Kidney epithelial cell (primary cell): ENCODE results near the gene ARHGAP4. TPM values are rescaled to one million over a fixed set of nuclear protein-coding genes. Genes with fewer than 3 reads are reported as not detected.

ENCODE experiments used
- DNase-seq: peaks from one replicate; pipeline ENCODE4 v3.0.0-alpha.2; 2010; ENCODE audit warnings: low read depth
- H3K27me3 ChIP-seq: 2 replicates; pipeline ENCODE4 v1.6.0; 2011; ENCODE audit warnings: low read length; ENCODE audit not compliant: control insufficient read depth, insufficient read depth
- H3K36me3 ChIP-seq: 2 replicates; pipeline ENCODE4 v1.5.1; 2011; ENCODE audit warnings: low read length; ENCODE audit not compliant: control insufficient read depth, insufficient read depth
- H3K4me3 ChIP-seq: 2 replicates; pipeline ENCODE4 v1.5.1; 2011; ENCODE audit warnings: low read depth, mild to moderate bottlenecking, control low read depth, low read length
- total RNA-seq: library from RNA; depleted of rRNA; stranded (reverse); fragments of >200 nt; gene quantifications from 2 replicates; pipeline ENCODE4 v1.2.3, GENCODE V29; 2015
- TF ChIP-seq, protein P1 (sequence below): IDR thresholded peaks from 2 replicates; pipeline ENCODE4 v1.5.1; 2011; ENCODE audit warnings: mild to moderate bottlenecking, moderate library complexity, low read length, control low read depth, inconsistent platforms; ENCODE audit not compliant: insufficient read depth, poor library complexity, severe bottlenecking

Gene ARHGAP4
- total RNA-seq, 1 donor from 2014 or later: 12.7 TPM

DNA sequence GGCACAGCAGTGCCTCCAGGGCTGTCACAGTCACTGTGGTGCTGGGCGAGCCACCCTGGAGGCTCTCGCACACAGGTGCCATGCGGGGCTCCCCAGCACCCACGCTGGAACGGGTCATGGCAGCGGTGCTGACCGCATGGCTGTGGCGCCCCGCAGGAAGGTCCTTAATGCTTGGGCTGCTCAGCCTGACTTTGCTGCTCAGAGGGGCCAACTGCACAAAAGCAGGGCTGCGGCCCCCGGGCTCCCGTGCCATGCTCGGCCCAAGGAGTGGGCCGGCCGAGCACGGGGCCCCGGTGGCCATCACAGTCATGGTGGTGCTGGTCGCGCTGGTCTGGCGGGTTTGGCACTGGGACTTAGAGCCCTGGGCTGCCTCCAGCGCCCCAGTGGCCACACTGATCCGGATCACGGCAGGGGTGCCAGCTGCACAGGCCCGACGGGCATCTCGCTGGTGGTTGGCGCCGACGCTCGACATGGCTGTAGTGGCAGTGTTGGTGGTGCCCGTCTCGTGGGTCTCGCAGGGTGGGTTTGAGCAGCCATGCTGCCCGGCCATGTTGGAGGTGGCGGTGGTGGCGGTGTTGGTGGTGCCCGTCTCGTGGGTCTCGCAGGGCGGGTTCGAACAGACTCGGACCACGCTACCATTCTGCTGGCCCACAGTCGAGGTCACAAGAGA lies 28.6 kb upstream of the ARHGAP4 start:
- TF ChIP-seq, protein P1, sequence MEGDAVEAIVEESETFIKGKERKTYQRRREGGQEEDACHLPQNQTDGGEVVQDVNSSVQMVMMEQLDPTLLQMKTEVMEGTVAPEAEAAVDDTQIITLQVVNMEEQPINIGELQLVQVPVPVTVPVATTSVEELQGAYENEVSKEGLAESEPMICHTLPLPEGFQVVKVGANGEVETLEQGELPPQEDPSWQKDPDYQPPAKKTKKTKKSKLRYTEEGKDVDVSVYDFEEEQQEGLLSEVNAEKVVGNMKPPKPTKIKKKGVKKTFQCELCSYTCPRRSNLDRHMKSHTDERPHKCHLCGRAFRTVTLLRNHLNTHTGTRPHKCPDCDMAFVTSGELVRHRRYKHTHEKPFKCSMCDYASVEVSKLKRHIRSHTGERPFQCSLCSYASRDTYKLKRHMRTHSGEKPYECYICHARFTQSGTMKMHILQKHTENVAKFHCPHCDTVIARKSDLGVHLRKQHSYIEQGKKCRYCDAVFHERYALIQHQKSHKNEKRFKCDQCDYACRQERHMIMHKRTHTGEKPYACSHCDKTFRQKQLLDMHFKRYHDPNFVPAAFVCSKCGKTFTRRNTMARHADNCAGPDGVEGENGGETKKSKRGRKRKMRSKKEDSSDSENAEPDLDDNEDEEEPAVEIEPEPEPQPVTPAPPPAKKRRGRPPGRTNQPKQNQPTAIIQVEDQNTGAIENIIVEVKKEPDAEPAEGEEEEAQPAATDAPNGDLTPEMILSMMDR: no peak
- no peaks in the 10 kb centered on the region for H3K27me3 ChIP-seq
- no peak overlapping the region for H3K4me3 ChIP-seq
- peaks cover 10% of the 10 kb centered on the region for H3K36me3 ChIP-seq
- no peak for DNase-seq

DNA sequence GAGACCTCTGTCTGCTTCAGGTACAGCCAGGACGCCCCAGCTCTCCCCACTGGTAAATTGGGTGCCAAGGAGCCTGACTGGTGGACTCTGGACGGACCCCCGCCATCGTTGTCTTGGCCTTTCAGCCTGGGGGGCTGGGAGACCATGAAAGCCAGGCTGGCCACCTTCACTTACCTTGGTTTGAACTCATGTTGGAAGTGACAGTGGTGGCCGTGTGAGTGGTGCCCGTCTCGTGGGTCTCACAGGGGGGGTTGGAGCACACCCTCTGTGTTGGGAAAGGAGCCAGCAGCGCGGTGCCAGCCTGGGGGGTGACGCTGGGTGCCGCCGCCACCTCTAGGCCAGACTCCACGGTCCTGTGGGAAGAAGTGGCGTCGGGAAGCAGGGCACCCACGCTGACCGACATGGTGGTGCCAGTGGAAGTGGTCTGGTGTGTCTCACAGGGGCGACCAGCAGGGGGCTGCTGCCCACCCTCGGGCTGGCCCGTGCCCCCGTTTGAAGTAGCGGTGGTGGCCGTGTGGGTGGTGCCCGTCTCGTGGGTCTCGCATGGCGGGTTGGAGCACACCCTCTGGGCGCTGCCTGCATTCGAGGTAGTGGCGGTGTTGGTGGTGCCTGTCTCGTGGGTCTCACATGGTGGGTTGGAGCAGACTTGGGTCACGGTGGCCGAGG lies 28.0 kb upstream of the ARHGAP4 start:
- peaks cover 10% of the 10 kb centered on the region for H3K36me3 ChIP-seq
- no peaks in the 10 kb centered on the region for H3K27me3 ChIP-seq

GRCh38 chrX:153953342-153953830 lies 27.3 kb upstream of the ARHGAP4 start:
- TF ChIP-seq, protein P1: peak; percentile 87
- Histone ChIP-seq H3K27me3 (no peaks in the 10 kb centered on the region), H3K36me3 (peaks cover 10% of the 10 kb centered on the region), H3K4me3 (no peak overlapping the region)
- no peak for DNase-seq

More for the DNA sequence above, 28.0 kb upstream of the ARHGAP4 start:
- TF ChIP-seq, protein P1: no peak
- no peak overlapping the region for H3K4me3 ChIP-seq
- DNase-seq: no peak

DNA sequence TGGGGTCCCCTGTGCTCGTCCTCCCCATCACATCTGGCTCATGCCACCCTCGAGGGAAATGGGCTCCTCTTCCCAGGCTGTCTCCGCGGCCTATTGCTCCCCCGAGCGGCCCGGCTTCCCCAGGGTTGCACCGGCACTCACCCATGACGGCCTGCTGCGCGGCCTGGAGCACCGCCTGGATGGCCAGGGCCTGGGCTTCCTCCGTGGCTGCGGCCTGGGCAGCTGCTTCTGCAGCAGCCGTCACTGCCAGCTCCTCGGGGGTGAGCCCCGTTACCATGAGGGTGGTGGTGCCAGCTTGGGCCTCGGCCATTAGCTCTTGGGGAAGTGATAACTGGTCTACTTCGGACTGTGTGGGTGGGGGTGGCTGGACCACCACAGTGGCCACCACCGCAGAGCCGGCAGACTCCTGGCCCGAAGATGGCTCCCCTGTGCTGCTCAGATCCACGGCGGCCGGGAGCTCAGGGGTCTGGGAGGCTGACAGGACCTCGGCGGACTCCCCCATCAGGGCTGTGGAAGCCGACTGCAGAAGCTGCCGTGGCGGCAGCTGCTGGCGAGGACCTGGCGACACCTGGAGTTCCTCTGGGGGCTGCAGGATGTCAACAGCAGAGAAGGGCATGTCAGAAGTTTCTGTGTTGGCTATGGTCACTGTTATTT lies 26.4 kb upstream of the ARHGAP4 start:
- no peaks in the 10 kb centered on the region for H3K27me3 ChIP-seq
- H3K4me3 ChIP-seq: no peak overlapping the region
- H3K36me3 ChIP-seq: peaks cover 7% of the 10 kb centered on the region
- TF ChIP-seq, protein P1: no peak
- DNase-seq: no peak

- no peak overlapping the region for H3K4me3 ChIP-seq
- DNase-seq: no peak
- TF ChIP-seq, protein P1: no peak
- peaks cover 7% of the 10 kb centered on the region for H3K36me3 ChIP-seq
- no peaks in the 10 kb centered on the region for H3K27me3 ChIP-seq
These were observed 25.8 kb upstream of the ARHGAP4 start for GRCh38 chrX:153951683-153952372.
